ENCODE results near the gene GPR150. TPM values are rescaled to one million over a fixed set of nuclear protein-coding genes. Genes with fewer than 3 reads are reported as not detected.

The GPR150 gene
- total and polyA plus RNA-seq, 2 of the 13 experiments (the other 11 are each of a cell fraction or from before 2014, with no cell fraction given): 0.03 TPM; not detected in 1

DNA sequence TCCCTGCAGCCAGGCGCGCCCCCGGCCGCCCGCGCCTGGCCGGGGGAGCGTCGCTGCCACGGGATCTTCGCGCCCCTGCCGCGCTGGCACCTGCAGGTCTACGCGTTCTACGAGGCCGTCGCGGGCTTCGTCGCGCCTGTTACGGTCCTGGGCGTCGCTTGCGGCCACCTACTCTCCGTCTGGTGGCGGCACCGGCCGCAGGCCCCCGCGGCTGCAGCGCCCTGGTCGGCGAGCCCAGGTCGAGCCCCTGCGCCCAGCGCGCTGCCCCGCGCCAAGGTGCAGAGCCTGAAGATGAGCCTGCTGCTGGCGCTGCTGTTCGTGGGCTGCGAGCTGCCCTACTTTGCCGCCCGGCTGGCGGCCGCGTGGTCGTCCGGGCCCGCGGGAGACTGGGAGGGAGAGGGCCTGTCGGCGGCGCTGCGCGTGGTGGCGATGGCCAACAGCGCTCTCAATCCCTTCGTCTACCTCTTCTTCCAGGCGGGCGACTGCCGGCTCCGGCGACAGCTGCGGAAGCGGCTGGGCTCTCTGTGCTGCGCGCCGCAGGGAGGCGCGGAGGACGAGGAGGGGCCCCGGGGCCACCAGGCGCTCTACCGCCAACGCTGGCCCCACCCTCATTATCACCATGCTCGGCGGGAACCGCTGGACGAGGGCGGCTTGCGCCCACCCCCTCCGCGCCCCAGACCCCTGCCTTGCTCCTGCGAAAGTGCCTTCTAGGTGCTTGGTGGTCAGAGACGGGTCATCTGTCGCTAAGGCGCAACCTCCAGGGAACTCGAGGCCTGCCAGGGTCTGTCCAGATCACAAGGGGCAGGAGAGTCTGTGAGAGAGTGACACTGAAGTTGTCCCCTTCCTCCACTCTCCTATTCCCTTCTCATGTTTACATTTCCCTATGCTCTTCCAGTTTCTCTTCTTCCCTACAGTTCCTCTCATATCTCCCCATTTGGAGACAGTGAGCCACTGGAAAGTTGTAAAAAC, 1.3 kb downstream of the GPR150 start (continued):
- TF ChIP-seq, protein P1, sequence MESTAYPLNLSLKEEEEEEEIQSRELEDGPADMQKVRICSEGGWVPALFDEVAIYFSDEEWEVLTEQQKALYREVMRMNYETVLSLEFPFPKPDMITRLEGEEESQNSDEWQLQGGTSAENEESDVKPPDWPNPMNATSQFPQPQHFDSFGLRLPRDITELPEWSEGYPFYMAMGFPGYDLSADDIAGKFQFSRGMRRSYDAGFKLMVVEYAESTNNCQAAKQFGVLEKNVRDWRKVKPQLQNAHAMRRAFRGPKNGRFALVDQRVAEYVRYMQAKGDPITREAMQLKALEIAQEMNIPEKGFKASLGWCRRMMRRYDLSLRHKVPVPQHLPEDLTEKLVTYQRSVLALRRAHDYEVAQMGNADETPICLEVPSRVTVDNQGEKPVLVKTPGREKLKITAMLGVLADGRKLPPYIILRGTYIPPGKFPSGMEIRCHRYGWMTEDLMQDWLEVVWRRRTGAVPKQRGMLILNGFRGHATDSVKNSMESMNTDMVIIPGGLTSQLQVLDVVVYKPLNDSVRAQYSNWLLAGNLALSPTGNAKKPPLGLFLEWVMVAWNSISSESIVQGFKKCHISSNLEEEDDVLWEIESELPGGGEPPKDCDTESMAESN (CRISPR knock-in tag; conservative IDR thresholded peaks at IDR 0.05): peak; percentile 56; the same call in 1 of the 2 replicates
- TF ChIP-seq, protein P2, sequence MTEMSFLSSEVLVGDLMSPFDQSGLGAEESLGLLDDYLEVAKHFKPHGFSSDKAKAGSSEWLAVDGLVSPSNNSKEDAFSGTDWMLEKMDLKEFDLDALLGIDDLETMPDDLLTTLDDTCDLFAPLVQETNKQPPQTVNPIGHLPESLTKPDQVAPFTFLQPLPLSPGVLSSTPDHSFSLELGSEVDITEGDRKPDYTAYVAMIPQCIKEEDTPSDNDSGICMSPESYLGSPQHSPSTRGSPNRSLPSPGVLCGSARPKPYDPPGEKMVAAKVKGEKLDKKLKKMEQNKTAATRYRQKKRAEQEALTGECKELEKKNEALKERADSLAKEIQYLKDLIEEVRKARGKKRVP (CRISPR knock-in tag; IDR thresholded peaks at IDR 0.05): 0 out of 4 replicates have a peak, but pooled peaks of 1 of the 2 experiments have one; percentile 29
- TF ChIP-seq MYC (CRISPR knock-in tag; IDR thresholded peaks at IDR 0.05; ENCODE audit: borderline replicate concordance) (peak; percentile 76), SIX1 (CRISPR knock-in tag; IDR thresholded peaks at IDR 0.05; ENCODE audit: borderline replicate concordance) (no peak), ZNF232 (CRISPR knock-in tag; IDR thresholded peaks at IDR 0.05; ENCODE audit: borderline replicate concordance) (peak; percentile 78; the same call in 1 of the 2 replicates), ZNF124 (CRISPR knock-in tag; IDR thresholded peaks at IDR 0.05) (0 out of 2 replicates have a peak, but pooled peaks have one; percentile 33), ZNF138 (CRISPR knock-in tag; IDR thresholded peaks at IDR 0.05; ENCODE audit: low read depth) (peak; percentile 81; the same call in 1 of the 2 replicates), ZBTB38 (CRISPR knock-in tag; IDR thresholded peaks at IDR 0.05) (0 out of 2 replicates have a peak, but pooled peaks have one; percentile 37), ZNF33A (CRISPR knock-in tag; IDR thresholded peaks at IDR 0.05; ENCODE audit: borderline replicate concordance) (no peak), RFXANK (CRISPR knock-in tag; IDR thresholded peaks at IDR 0.05) (peak; percentile 95), CREM (IDR thresholded peaks at IDR 0.05) (no peak), CREM (CRISPR knock-in tag; IDR thresholded peaks at IDR 0.05) (no peak), HOXA3 (CRISPR knock-in tag; IDR thresholded peaks at IDR 0.05) (peak; percentile 11; the same call in 1 of the 2 replicates), MTA1 (CRISPR knock-in tag; IDR thresholded peaks at IDR 0.05; ENCODE audit: borderline replicate concordance) (peak; percentile 45; the same call in 1 of the 2 replicates), RNF2 (conservative IDR thresholded peaks at IDR 0.05; ENCODE audit: low read depth) (peak; percentile 87; the same call in 1 of the 2 replicates)
- TF ChIP-seq, protein P3, sequence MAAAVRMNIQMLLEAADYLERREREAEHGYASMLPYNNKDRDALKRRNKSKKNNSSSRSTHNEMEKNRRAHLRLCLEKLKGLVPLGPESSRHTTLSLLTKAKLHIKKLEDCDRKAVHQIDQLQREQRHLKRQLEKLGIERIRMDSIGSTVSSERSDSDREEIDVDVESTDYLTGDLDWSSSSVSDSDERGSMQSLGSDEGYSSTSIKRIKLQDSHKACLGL (CRISPR knock-in tag; IDR thresholded peaks at IDR 0.05): peak; percentile 70; the same call in 1 of the 2 replicates
- TF ChIP-seq, protein P4, sequence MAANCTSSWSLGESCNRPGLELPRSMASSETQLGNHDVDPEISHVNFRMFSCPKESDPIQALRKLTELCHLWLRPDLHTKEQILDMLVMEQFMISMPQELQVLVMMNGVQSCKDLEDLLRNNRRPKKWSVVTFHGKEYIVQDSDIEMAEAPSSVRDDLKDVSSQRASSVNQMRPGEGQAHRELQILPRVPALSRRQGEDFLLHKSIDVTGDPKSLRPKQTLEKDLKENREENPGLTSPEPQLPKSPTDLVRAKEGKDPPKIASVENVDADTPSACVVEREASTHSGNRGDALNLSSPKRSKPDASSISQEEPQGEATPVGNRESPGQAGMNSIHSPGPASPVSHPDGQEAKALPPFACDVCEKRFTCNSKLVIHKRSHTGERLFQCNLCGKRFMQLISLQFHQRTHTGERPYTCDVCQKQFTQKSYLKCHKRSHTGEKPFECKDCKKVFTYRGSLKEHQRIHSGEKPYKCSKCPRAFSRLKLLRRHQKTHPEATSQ (CRISPR knock-in tag; IDR thresholded peaks at IDR 0.05; ENCODE audit: borderline replicate concordance): 0 out of 2 replicates have a peak, but pooled peaks have one; percentile 27
- TF ChIP-seq, protein P5, sequence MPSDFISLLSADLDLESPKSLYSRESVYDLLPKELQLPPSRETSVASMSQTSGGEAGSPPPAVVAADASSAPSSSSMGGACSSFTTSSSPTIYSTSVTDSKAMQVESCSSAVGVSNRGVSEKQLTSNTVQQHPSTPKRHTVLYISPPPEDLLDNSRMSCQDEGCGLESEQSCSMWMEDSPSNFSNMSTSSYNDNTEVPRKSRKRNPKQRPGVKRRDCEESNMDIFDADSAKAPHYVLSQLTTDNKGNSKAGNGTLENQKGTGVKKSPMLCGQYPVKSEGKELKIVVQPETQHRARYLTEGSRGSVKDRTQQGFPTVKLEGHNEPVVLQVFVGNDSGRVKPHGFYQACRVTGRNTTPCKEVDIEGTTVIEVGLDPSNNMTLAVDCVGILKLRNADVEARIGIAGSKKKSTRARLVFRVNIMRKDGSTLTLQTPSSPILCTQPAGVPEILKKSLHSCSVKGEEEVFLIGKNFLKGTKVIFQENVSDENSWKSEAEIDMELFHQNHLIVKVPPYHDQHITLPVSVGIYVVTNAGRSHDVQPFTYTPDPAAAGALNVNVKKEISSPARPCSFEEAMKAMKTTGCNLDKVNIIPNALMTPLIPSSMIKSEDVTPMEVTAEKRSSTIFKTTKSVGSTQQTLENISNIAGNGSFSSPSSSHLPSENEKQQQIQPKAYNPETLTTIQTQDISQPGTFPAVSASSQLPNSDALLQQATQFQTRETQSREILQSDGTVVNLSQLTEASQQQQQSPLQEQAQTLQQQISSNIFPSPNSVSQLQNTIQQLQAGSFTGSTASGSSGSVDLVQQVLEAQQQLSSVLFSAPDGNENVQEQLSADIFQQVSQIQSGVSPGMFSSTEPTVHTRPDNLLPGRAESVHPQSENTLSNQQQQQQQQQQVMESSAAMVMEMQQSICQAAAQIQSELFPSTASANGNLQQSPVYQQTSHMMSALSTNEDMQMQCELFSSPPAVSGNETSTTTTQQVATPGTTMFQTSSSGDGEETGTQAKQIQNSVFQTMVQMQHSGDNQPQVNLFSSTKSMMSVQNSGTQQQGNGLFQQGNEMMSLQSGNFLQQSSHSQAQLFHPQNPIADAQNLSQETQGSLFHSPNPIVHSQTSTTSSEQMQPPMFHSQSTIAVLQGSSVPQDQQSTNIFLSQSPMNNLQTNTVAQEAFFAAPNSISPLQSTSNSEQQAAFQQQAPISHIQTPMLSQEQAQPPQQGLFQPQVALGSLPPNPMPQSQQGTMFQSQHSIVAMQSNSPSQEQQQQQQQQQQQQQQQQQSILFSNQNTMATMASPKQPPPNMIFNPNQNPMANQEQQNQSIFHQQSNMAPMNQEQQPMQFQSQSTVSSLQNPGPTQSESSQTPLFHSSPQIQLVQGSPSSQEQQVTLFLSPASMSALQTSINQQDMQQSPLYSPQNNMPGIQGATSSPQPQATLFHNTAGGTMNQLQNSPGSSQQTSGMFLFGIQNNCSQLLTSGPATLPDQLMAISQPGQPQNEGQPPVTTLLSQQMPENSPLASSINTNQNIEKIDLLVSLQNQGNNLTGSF (CRISPR knock-in tag; IDR thresholded peaks at IDR 0.05): peak; percentile 41; the same call in 1 of the 2 replicates
